ENCODE data around the gene CD47. TPM values are rescaled to one million over a fixed set of nuclear protein-coding genes. Genes with fewer than 3 reads are reported as not detected.
A peak's percentile ranks its signal among the peaks of the same experiment; 100 is the strongest.

CD47 gene
- total and polyA plus RNA-seq, 2 of the 4 experiments (the other 2 are of a cell fraction) = 45.9 to 52.0 TPM

DNA sequence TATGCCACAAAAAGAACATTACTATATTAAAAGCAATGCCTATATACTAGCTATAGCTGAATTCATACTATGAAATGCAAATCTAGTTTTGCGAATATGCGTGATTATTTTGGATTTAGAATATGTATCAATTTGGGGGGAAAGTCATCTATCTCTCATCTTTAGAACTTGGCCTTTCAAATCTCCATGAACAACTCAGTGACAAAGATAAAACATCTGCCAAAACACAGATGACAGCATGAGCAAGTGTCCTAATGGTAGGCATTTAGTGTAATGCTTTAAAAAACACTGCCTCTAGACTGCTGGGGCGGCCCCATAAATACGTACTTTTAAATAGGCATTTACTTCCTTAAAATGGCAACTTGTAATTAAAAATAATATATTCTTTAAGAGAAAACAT, 2.7 kb downstream of the CD47 start:
- Histone ChIP-seq H3K27me3 (ENCODE audit: control insufficient read depth, insufficient read depth, low read length) (no peaks in the 10 kb centered on the region), H3K4me3 (ENCODE audit: insufficient read depth, low read depth, low read length) (no peak overlapping the region), H3K4me1 (ENCODE audit: control insufficient read depth, insufficient read depth, low read length) (peaks cover 3% of the 10 kb centered on the region; the same call in 1 of the 2 replicates), H3K14ac (replicated peaks; ENCODE audit: low read depth, low read length) (peak overlapping the region; percentile 38; the same call in 1 of the 2 replicates), H3K56ac (ENCODE audit: extremely low read depth, insufficient read depth, low read length) (no peak overlapping the region), H3K9ac (ENCODE audit: low read depth, low read length) (no peak overlapping the region; the same call in 1 of the 2 replicates), H2BK15ac (ENCODE audit: low read depth, low read length) (no peak overlapping the region), H4K20me1 (ENCODE audit: insufficient read depth, low read length) (peaks cover 34% of the 10 kb centered on the region; the same call in 1 of the 2 replicates), H3K4me2 (ENCODE audit: low read depth, low read length) (peak overlapping the region; percentile 67), H2BK20ac (ENCODE audit: low read depth, low read length) (no peak overlapping the region), H3K18ac (ENCODE audit: low read depth, low read length) (no peak overlapping the region), H3K36me3 (ENCODE audit: control insufficient read depth, insufficient read depth, low read length) (no peaks in the 10 kb centered on the region), H4K8ac (ENCODE audit: low read depth in 2 of 2, low read length in 2 of 2) (no peak overlapping the region), H2AK9ac (replicated peaks; ENCODE audit: low read depth, low read length, poor library complexity) (no peak overlapping the region), H2AK5ac (ENCODE audit: low read depth, low read length) (no peak overlapping the region), H3K23ac (ENCODE audit: low read depth, low read length) (peak overlapping the region; percentile 18; the same call in 1 of the 2 replicates), H2BK5ac (ENCODE audit: low read depth, low read length, poor library complexity, severe bottlenecking) (no peak overlapping the region), H4K91ac (ENCODE audit: insufficient read depth, low read depth, low read length) (no peak overlapping the region), H3K27ac (ENCODE audit: insufficient read depth, low read length) (no peak overlapping the region), H2AFZ (replicated peaks; ENCODE audit: low read length, poor library complexity) (no peak overlapping the region), H3K9me3 (ENCODE audit: control insufficient read depth, insufficient read depth, low read length) (no peaks in the 10 kb centered on the region), H3K79me1 (ENCODE audit: low read depth in 1 of 2, low read length in 2 of 2) (peaks cover 27 to 59% of the 10 kb centered on the region in 2 experiments), H3K9me1 (ENCODE audit: insufficient read depth, low read length) (peaks cover 3% of the 10 kb centered on the region; the same call in 1 of the 2 replicates), H4K5ac (ENCODE audit: low read depth, low read length) (no peak overlapping the region), H2BK120ac (ENCODE audit: low read depth, low read length) (no peak overlapping the region), H3K4ac (ENCODE audit: low read depth, low read length) (no peak overlapping the region; the same call in 1 of the 2 replicates)
- no CpG with 5 or more reads among the region's 4 CpGs for WGBS, 2 experiments (ENCODE audit: extremely low coverage in 2 of 2, insufficient read length in 1 of 2)
- intact Hi-C loops (cut with micrococcal nuclease) = loop anchor here (5.0 to 10.0 kb wide), 5 partner anchors 161 to 851 kb away; no protein-coding TSS in a partner anchor
- ChIA-PET CTCF (interaction anchor here (0.6 to 1.1 kb wide), 2 partner anchors 8 to 14 kb away, joined by 3 to 5 read pairs; no protein-coding TSS in a partner anchor), POLR2A (ENCODE audit: unreplicated experiment) (no interaction called here)
- no TSS peak for BruUV-seq (replicated peaks)
- DNase-seq (no peak), ATAC-seq (ENCODE audit: low read depth) (no peak)
- TF ChIP-seq POLR2A (IDR thresholded peaks at IDR 0.05; ENCODE audit: low read depth, low read length) (no peak), CHD1 (IDR thresholded peaks at IDR 0.05; ENCODE audit: low read depth, low read length) (no peak), RAD21 (IDR thresholded peaks at IDR 0.05; ENCODE audit: low read length) (no peak), MAFK (IDR thresholded peaks at IDR 0.05; ENCODE audit: low read depth, low read length) (no peak), RFX5 (IDR thresholded peaks at IDR 0.05; ENCODE audit: low read depth, low read length) (no peak), FOS (IDR thresholded peaks at IDR 0.05; ENCODE audit: low read depth, low read length) (no peak), RCOR1 (IDR thresholded peaks at IDR 0.05; ENCODE audit: insufficient replicate concordance, low read length) (no peak), MXI1 (IDR thresholded peaks at IDR 0.05; ENCODE audit: borderline replicate concordance, low read depth, low read length) (no peak), SMC3 (IDR thresholded peaks at IDR 0.05; ENCODE audit: low read depth, low read length) (no peak), BHLHE40 (IDR thresholded peaks at IDR 0.05; ENCODE audit: low read depth, low read length) (no peak), CEBPB (IDR thresholded peaks at IDR 0.05; ENCODE audit: low read depth, low read length) (no peak), MAZ (IDR thresholded peaks at IDR 0.05; ENCODE audit: borderline replicate concordance, low read depth, low read length) (no peak), NFE2L2 (IDR thresholded peaks at IDR 0.05; ENCODE audit: low read depth, low read length) (no peak)
- TF ChIP-seq, protein P1, sequence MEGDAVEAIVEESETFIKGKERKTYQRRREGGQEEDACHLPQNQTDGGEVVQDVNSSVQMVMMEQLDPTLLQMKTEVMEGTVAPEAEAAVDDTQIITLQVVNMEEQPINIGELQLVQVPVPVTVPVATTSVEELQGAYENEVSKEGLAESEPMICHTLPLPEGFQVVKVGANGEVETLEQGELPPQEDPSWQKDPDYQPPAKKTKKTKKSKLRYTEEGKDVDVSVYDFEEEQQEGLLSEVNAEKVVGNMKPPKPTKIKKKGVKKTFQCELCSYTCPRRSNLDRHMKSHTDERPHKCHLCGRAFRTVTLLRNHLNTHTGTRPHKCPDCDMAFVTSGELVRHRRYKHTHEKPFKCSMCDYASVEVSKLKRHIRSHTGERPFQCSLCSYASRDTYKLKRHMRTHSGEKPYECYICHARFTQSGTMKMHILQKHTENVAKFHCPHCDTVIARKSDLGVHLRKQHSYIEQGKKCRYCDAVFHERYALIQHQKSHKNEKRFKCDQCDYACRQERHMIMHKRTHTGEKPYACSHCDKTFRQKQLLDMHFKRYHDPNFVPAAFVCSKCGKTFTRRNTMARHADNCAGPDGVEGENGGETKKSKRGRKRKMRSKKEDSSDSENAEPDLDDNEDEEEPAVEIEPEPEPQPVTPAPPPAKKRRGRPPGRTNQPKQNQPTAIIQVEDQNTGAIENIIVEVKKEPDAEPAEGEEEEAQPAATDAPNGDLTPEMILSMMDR (conservative IDR thresholded peaks at IDR 0.05; ENCODE audit: low read depth, low read length) = no peak
- TF ChIP-seq, protein P2, sequence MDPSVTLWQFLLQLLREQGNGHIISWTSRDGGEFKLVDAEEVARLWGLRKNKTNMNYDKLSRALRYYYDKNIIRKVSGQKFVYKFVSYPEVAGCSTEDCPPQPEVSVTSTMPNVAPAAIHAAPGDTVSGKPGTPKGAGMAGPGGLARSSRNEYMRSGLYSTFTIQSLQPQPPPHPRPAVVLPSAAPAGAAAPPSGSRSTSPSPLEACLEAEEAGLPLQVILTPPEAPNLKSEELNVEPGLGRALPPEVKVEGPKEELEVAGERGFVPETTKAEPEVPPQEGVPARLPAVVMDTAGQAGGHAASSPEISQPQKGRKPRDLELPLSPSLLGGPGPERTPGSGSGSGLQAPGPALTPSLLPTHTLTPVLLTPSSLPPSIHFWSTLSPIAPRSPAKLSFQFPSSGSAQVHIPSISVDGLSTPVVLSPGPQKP (IDR thresholded peaks at IDR 0.05; ENCODE audit: borderline replicate concordance, low read depth, low read length) = no peak
- TF ChIP-seq, protein P3, sequence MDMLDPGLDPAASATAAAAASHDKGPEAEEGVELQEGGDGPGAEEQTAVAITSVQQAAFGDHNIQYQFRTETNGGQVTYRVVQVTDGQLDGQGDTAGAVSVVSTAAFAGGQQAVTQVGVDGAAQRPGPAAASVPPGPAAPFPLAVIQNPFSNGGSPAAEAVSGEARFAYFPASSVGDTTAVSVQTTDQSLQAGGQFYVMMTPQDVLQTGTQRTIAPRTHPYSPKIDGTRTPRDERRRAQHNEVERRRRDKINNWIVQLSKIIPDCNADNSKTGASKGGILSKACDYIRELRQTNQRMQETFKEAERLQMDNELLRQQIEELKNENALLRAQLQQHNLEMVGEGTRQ (IDR thresholded peaks at IDR 0.05; ENCODE audit: low read depth, low read length) = no peak
- dilution Hi-C loops (cut with HindIII; ENCODE audit: low sequenced_read_pairs, unreplicated experiment) = no loop called here
- in situ Hi-C loops (cut with MboI; ENCODE audit: low sequenced_read_pairs) = no loop called here

Data from IMR-90 (cell line).